ENCODE measurements around the gene FAM83F.

FAM83F gene

DNA sequence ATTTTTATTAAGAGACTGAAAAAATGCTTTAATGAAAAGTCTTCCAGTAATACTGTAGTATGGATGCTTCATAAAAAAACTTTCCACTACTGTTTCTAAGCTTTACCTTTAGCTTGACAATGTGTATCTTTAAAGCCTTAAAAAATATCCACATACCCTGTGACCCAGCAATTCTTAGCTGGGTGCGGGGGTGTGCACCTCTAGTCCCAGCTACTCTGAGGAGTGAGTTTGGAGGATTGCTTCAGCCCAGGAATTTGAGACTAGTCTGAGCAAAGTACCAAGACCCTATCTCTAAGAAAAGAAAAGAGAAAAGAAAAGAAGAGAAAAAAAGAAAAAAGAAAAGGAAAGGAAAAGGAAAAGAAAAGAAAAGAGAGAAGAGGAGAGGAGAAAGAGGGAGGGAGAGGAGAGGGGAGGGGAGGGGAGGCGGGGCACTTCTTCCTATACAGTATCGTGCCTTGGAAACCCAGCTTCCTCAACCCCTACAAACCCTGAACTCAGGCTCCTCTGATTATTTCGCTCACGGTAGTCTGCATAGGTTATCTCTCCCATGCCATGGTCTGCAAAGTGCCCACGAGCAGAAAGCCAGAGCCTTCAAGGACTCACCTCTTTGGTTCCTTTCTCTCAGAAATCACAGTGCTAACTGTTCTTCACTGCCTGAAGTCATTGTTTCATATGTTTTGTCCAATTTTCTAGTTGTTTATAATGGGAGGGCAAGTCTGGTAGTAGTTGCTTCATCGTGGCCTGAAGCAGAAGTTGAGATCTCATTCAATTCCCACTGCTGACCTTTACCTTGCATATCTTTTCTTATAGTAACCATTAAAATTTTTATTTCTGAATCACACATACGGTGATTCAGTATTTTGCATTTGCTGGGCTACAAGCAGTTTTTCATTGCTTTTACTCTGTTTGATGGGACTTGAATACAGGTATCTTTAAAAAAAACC, 82.2 kb downstream of the FAM83F start:
- DNase-seq = no peak

GRCh38 chr22:40077646-40078016, 82.9 kb downstream of the FAM83F start:
- DNase-seq = no peak

- no peak for DNase-seq
Measured at GRCh38 chr22:40081662-40082061, 86.9 kb downstream of the FAM83F start.

DNA sequence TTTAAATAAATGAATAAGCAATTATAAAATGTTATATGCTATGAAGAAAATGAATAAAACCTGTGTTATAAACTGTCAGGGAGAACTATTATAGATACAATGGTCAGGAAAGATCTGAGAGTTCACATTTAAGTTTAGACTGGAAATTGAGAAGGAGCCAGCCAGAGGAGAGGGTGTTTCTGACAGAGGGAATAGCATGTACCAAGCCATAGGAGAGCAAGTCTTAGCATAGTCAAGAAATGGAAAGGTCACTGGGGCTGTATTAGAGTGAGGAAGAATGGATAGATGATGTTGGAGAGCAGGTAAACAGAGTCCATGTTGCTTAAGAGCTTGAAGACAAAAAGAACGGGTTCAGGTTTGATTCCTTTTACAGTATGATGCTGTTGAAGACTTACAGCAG, 87.4 kb downstream of the FAM83F start:
- DNase-seq = no peak

DNA sequence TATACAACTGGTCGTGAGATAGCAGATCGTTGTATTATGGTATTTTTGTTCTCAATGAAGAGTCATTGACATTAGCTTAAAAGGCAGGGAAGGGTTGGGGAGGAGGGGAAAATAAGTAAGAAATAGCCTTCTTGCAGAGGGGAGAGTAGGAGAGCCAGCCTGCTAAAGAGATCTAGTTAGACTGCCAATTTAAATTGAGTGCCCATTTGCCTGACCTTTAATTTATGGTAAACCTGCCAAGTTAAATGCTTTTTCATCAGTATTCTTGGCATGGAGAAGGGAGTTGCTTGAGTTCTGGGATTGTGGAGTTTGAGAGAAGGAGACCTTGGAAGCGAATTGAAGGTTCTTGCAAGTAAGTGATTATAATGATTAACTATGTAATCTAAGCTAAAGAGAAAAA, 89.0 kb downstream of the FAM83F start:
- DNase-seq = no peak

- no peak for DNase-seq
Measured at GRCh38 chr22:40084246-40084645, 89.5 kb downstream of the FAM83F start.

GRCh38 chr22:40088818-40089217, 94.1 kb downstream of the FAM83F start:
- no peak for DNase-seq

Measured in activated naive CD4-positive, alpha-beta T cell treated with anti-CD3 and anti-CD28 coated beads, Interleukin-2, amount 50 U/mL, for 16 hours (primary cell).